Muscle layer of duodenum (tissue), 2 donors: ENCODE measurements around the gene NEURL1.
"Not testable (repeated sequence)": the region's sequence is repeated elsewhere in the genome, so short reads cannot be mapped to it uniquely, and the experiment has no call there.

Experiments
- H3K27ac ChIP-seq: one replicate; pipeline ENCODE4 v1.7.0; 2013; ENCODE audit warnings: mild to moderate bottlenecking, low read length
- H3K27me3 ChIP-seq: one replicate; pipeline ENCODE4 v1.7.0; 2013; ENCODE audit warnings: low read depth, mild to moderate bottlenecking, control low read depth, low read length
- H3K36me3 ChIP-seq, 2 donors: one replicate each; pipeline ENCODE4 v1.7.0; 2013; ENCODE audit warnings: low read length in 2 of 2, control low read depth in 1 of 2, mild to moderate bottlenecking in 1 of 2; ENCODE audit not compliant: insufficient read depth in 2 of 2, control insufficient read depth in 1 of 2
- H3K4me1 ChIP-seq, 2 donors: one replicate each; pipeline ENCODE4 v1.7.0; 2013; ENCODE audit warnings: low read length in 2 of 2, mild to moderate bottlenecking in 2 of 2, control low read depth in 1 of 2, moderate library complexity in 1 of 2; ENCODE audit not compliant: insufficient read depth in 2 of 2, control insufficient read depth in 1 of 2
- H3K4me3 ChIP-seq, 2 donors: one replicate each; pipeline ENCODE4 v1.7.0; 2013; ENCODE audit warnings: low read length in 2 of 2, low read depth in 1 of 2, mild to moderate bottlenecking in 1 of 2
- H3K9me3 ChIP-seq, 2 donors: one replicate each; pipeline ENCODE4 v1.7.0; 2013; ENCODE audit warnings: low read length in 2 of 2, control low read depth in 1 of 2, mild to moderate bottlenecking in 1 of 2; ENCODE audit not compliant: control insufficient read depth in 1 of 2
- donor health status: healthy.

Gene NEURL1

GRCh38 chr10:103512166-103512565, 18.7 kb downstream of the NEURL1 start:
- Histone ChIP-seq H3K27ac (no peak overlapping the region), H3K36me3 (no peaks in the 10 kb centered on the region), H3K4me3 (no peak overlapping the region), H3K4me1 (peaks cover 3 to 18% of the 10 kb centered on the region in 2 donors), H3K27me3 (no peaks in the 10 kb centered on the region), H3K9me3 (no peaks in the 10 kb centered on the region)

GRCh38 chr10:103512591-103513379, 19.3 kb downstream of the NEURL1 start:
- H3K27ac ChIP-seq: peak overlapping the region; percentile 23

GRCh38 chr10:103513380-103514060, 20.0 kb downstream of the NEURL1 start:
- no peak overlapping the region for H3K4me3 ChIP-seq
- no peaks in the 10 kb centered on the region for H3K36me3 ChIP-seq
- H3K9me3 ChIP-seq: no peaks in the 10 kb centered on the region
- no peak overlapping the region for H3K27ac ChIP-seq
- peaks cover 3 to 18% of the 10 kb centered on the region in 2 donors for H3K4me1 ChIP-seq
- H3K27me3 ChIP-seq: no peaks in the 10 kb centered on the region

More at GRCh38 chr10:103512591-103513379, 19.3 kb downstream of the NEURL1 start:
- H3K27me3 ChIP-seq: no peaks in the 10 kb centered on the region
- H3K4me3 ChIP-seq: no peak overlapping the region
- no peaks in the 10 kb centered on the region for H3K36me3 ChIP-seq
- H3K9me3 ChIP-seq: no peaks in the 10 kb centered on the region
- H3K4me1 ChIP-seq: peaks cover 3 to 18% of the 10 kb centered on the region in 2 donors

GRCh38 chr10:103514244-103514643, 20.7 kb downstream of the NEURL1 start:
- H3K27ac ChIP-seq: no peak overlapping the region
- no peaks in the 10 kb centered on the region for H3K9me3 ChIP-seq
- peaks cover 3 to 18% of the 10 kb centered on the region in 2 donors for H3K4me1 ChIP-seq
- no peak overlapping the region for H3K4me3 ChIP-seq
- H3K36me3 ChIP-seq: no peaks in the 10 kb centered on the region
- H3K27me3 ChIP-seq: no peaks in the 10 kb centered on the region

GRCh38 chr10:103517234-103518085, 24.0 kb downstream of the NEURL1 start:
- H3K4me3 ChIP-seq: no peak overlapping the region
- peaks cover 3 to 18% of the 10 kb centered on the region in 2 donors for H3K4me1 ChIP-seq
- H3K27me3 ChIP-seq: no peaks in the 10 kb centered on the region
- no peaks in the 10 kb centered on the region for H3K9me3 ChIP-seq
- H3K27ac ChIP-seq: no peak overlapping the region
- H3K36me3 ChIP-seq: no peaks in the 10 kb centered on the region

GRCh38 chr10:103519798-103520197, 26.3 kb downstream of the NEURL1 start:
- H3K27me3 ChIP-seq: no peaks in the 10 kb centered on the region
- no peak overlapping the region for H3K4me3 ChIP-seq
- peaks cover 0 to 7% of the 10 kb centered on the region in 2 donors for H3K4me1 ChIP-seq
- no peaks in the 10 kb centered on the region for H3K36me3 ChIP-seq
- no peak overlapping the region for H3K27ac ChIP-seq
- H3K9me3 ChIP-seq: no peaks in the 10 kb centered on the region

- not testable (repeated sequence) for H3K27me3 ChIP-seq, H3K9me3 ChIP-seq, H3K4me3 ChIP-seq, H3K27ac ChIP-seq, H3K4me1 ChIP-seq, H3K36me3 ChIP-seq
These were observed 28.5 kb downstream of the NEURL1 start for GRCh38 chr10:103522006-103522405.

- no peaks in the 10 kb centered on the region for H3K36me3 ChIP-seq
- H3K27me3 ChIP-seq: no peaks in the 10 kb centered on the region
- no peak overlapping the region for H3K4me3 ChIP-seq
- H3K9me3 ChIP-seq: no peaks in the 10 kb centered on the region
- H3K4me1 ChIP-seq: no peaks in the 10 kb centered on the region
- no peak overlapping the region for H3K27ac ChIP-seq
These were observed 30.2 kb downstream of the NEURL1 start for GRCh38 chr10:103523683-103524082.

- no peaks in the 10 kb centered on the region for H3K4me1 ChIP-seq
- no peak overlapping the region for H3K4me3 ChIP-seq
- H3K9me3 ChIP-seq: no peaks in the 10 kb centered on the region
- H3K27ac ChIP-seq: no peak overlapping the region
- no peaks in the 10 kb centered on the region for H3K36me3 ChIP-seq
- H3K27me3 ChIP-seq: no peaks in the 10 kb centered on the region
These were observed 32.4 kb downstream of the NEURL1 start for GRCh38 chr10:103525901-103526300.

- H3K27me3 ChIP-seq, H3K9me3 ChIP-seq, H3K27ac ChIP-seq, H3K4me3 ChIP-seq, H3K36me3 ChIP-seq, H3K4me1 ChIP-seq: not testable (repeated sequence)
These were observed 34.0 kb downstream of the NEURL1 start for GRCh38 chr10:103527476-103527875.

- Histone ChIP-seq H3K4me3 (no peak overlapping the region), H3K4me1 (no peaks in the 10 kb centered on the region), H3K9me3 (no peaks in the 10 kb centered on the region), H3K27ac (no peak overlapping the region), H3K36me3 (no peaks in the 10 kb centered on the region), H3K27me3 (no peaks in the 10 kb centered on the region)
These were observed 35.0 kb downstream of the NEURL1 start for GRCh38 chr10:103528549-103528948.
